GM12873 (cell line): ENCODE measurements around the gene SSBP2.

Source experiments
- TF ChIP-seq, protein P1 (sequence below): IDR thresholded peaks from 2 replicates; pipeline ENCODE4 v1.5.1; 2012; ENCODE audit warnings: low read depth, mild to moderate bottlenecking, moderate library complexity, low read length, control low read depth; ENCODE audit not compliant: insufficient read depth; ENCODE audit errors: missing control alignments

Gene SSBP2

GRCh38 chr5:81751836-81752643, 1.1 kb upstream of the SSBP2 start:
- TF ChIP-seq, protein P1, sequence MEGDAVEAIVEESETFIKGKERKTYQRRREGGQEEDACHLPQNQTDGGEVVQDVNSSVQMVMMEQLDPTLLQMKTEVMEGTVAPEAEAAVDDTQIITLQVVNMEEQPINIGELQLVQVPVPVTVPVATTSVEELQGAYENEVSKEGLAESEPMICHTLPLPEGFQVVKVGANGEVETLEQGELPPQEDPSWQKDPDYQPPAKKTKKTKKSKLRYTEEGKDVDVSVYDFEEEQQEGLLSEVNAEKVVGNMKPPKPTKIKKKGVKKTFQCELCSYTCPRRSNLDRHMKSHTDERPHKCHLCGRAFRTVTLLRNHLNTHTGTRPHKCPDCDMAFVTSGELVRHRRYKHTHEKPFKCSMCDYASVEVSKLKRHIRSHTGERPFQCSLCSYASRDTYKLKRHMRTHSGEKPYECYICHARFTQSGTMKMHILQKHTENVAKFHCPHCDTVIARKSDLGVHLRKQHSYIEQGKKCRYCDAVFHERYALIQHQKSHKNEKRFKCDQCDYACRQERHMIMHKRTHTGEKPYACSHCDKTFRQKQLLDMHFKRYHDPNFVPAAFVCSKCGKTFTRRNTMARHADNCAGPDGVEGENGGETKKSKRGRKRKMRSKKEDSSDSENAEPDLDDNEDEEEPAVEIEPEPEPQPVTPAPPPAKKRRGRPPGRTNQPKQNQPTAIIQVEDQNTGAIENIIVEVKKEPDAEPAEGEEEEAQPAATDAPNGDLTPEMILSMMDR: no peak

GRCh38 chr5:81750308-81751008, 439 bp downstream of the SSBP2 start:
- TF ChIP-seq, protein P1: no peak

DNA sequence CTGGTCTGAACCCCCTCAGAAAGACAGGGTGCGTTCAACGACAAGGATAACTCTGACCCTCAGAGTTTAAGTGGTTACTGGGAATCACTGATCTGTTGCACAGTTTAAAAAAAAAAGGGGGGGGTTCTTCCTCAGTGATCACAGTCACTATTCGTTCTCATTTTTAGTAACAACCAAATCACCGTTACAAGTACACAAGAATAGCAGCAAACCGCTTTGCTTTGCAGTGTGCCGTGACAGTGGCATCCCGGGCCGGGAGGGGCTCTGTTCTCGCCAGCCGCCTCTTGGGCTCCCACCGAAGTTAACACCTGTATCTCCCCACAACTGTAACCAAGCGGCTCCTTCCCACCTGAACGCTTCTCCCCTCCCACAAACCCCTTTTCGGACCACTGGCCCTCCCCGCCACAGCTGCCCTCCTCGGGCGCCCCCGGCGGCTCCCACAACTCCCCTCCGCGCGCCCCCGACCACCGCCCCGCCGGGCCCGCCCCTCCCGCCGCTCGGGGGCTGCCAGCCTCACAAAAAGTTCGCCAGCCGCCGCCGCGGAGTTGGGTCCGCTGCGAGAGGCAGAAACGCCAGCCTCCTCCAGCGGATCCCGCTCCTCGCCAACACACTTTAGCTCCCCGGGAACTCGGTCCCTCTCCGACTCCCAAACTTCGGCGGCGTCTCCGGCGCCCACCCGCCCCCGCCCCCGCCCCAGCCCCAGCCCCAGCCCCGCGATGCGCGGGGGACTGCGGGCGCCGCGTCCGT, 1.2 kb downstream of the SSBP2 start:
- TF ChIP-seq, protein P1: peak; percentile 14

DNA sequence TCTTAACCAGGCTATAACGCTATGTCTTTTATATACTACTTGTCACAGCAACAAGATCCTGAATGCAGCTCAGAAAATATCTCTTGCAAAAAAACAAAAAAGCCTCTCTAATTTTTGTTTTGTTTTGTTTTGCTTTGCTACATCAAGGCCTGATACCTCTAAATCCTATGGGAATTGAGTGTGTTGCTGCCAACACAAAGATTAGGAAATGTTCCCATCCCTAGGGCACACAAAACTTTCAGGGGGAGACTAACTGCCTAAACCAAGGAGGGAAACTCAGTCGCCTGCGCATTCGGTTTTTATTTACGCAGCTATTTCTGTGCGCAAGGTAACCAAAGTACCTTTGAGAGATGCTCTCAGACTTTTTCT, 1.7 kb downstream of the SSBP2 start:
- TF ChIP-seq, protein P1: no peak

DNA sequence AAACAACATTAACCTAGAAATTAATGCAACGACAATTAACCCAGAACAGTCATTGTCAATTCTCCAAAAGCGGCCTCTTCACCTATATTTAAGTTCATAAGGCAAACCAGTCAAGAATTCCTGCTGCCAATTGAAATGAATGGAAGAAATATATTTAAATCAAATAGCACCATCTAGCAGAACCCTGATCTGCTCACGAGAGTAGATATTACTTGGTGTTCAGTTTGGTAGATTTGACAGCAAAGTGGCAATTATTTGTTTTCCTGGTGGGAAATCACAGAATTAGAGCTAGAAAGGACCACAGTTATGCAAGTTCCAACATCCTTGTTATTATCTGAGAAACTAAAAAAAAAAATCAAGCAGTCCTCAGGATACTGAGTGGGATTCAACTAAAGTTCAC, 2.3 kb downstream of the SSBP2 start:
- TF ChIP-seq, protein P1: no peak

- TF ChIP-seq, protein P1: no peak
Measured at GRCh38 chr5:81747030-81747429, 3.9 kb downstream of the SSBP2 start.

- TF ChIP-seq, protein P1: no peak
Measured at GRCh38 chr5:81740758-81741157, 10.1 kb downstream of the SSBP2 start.
